ENCODE data around the gene HIBCH. TPM values are rescaled to one million over a fixed set of nuclear protein-coding genes. Genes with fewer than 3 reads are reported as not detected.

HIBCH gene
- polyA plus RNA-seq, 1 donor (not counting 4 experiments of a cell fraction or from before 2014, with no cell fraction given) = 19.4 TPM

GRCh38 chr2:190185380-190185779 is 134.2 kb downstream of the HIBCH start:
- FAIRE-seq (no peak), DNase-seq (ENCODE audit: low read depth, low spot score) (no peak)
- dilution Hi-C loops (cut with MboI; ENCODE audit: extremely low pct_ligation_motif_present, low sequenced_read_pairs) = no loop called here
- Histone ChIP-seq H4K20me1 (ENCODE audit: control insufficient read depth, extremely low read depth, insufficient read depth, low read length) (no peaks in the 10 kb centered on the region), H3K4me1 (ENCODE audit: control insufficient read depth, extremely low read depth, insufficient read depth, low read length) (peaks cover under 1% of the 10 kb centered on the region), H3K4me3 (ENCODE audit: control insufficient read depth in 2 of 3, extremely low read depth in 1 of 3, insufficient read depth in 2 of 3, low read depth in 1 of 3, low read length in 3 of 3) (no peak overlapping the region), H3K27me3 (ENCODE audit: control insufficient read depth, extremely low read depth, insufficient read depth, low read length) (no peaks in the 10 kb centered on the region), H3K27ac (ENCODE audit: control insufficient read depth, insufficient read depth, low read length) (no peak overlapping the region), H3K9me1 (ENCODE audit: control insufficient read depth, extremely low read depth, insufficient read depth, low read length) (no peaks in the 10 kb centered on the region), H3K36me3 (ENCODE audit: control insufficient read depth in 2 of 2, extremely low read depth in 1 of 2, insufficient read depth in 2 of 2, low read length in 2 of 2) (no peaks in the 10 kb centered on the region), H3K9ac (ENCODE audit: control insufficient read depth, extremely low read depth, insufficient read depth, low read length) (no peak overlapping the region), H3K9me3 (ENCODE audit: control insufficient read depth, low read depth, low read length) (no peaks in the 10 kb centered on the region), H3K79me2 (ENCODE audit: control insufficient read depth, insufficient read depth, low read length) (no peaks in the 10 kb centered on the region), H3K4me2 (ENCODE audit: control insufficient read depth, extremely low read depth, insufficient read depth, low read depth, low read length) (no peak overlapping the region), H2AFZ (ENCODE audit: control insufficient read depth, low read length) (no peak overlapping the region)
- no peak for TF ChIP-seq CTCF (optimal IDR thresholded peaks at IDR 0.05 in 1 of 3, IDR thresholded peaks at IDR 0.05 in 1 of 3, conservative IDR thresholded peaks at IDR 0.05 in 1 of 3; ENCODE audit: extremely low read depth in 1 of 3, insufficient read depth in 2 of 3, low read length in 3 of 3)
- TF ChIP-seq EZH2 (IDR thresholded peaks at IDR 0.05; ENCODE audit: low read length) = no peak

GRCh38 chr2:190184460-190184859 is 135.2 kb downstream of the HIBCH start:
- no peak for TF ChIP-seq CTCF (optimal IDR thresholded peaks at IDR 0.05 in 1 of 3, IDR thresholded peaks at IDR 0.05 in 1 of 3, conservative IDR thresholded peaks at IDR 0.05 in 1 of 3; ENCODE audit: extremely low read depth in 1 of 3, insufficient read depth in 2 of 3, low read length in 3 of 3)
- TF ChIP-seq EZH2 (IDR thresholded peaks at IDR 0.05; ENCODE audit: low read length) = no peak
- DNase-seq (ENCODE audit: low read depth, low spot score) (no peak), FAIRE-seq (no peak)
- H3K36me3 ChIP-seq (ENCODE audit: control insufficient read depth in 2 of 2, extremely low read depth in 1 of 2, insufficient read depth in 2 of 2, low read length in 2 of 2) = no peaks in the 10 kb centered on the region
- H3K4me2 ChIP-seq (ENCODE audit: control insufficient read depth, extremely low read depth, insufficient read depth, low read depth, low read length) = no peak overlapping the region
- H2AFZ ChIP-seq (ENCODE audit: control insufficient read depth, low read length) = no peak overlapping the region
- no peak overlapping the region for H3K9ac ChIP-seq (ENCODE audit: control insufficient read depth, extremely low read depth, insufficient read depth, low read length)
- H3K9me3 ChIP-seq (ENCODE audit: control insufficient read depth, low read depth, low read length) = no peaks in the 10 kb centered on the region
- dilution Hi-C loops (cut with MboI; ENCODE audit: extremely low pct_ligation_motif_present, low sequenced_read_pairs) = no loop called here
- H3K9me1 ChIP-seq (ENCODE audit: control insufficient read depth, extremely low read depth, insufficient read depth, low read length) = no peaks in the 10 kb centered on the region
- H4K20me1 ChIP-seq (ENCODE audit: control insufficient read depth, extremely low read depth, insufficient read depth, low read length) = no peaks in the 10 kb centered on the region
- H3K27ac ChIP-seq (ENCODE audit: control insufficient read depth, insufficient read depth, low read length) = no peak overlapping the region
- H3K27me3 ChIP-seq (ENCODE audit: control insufficient read depth, extremely low read depth, insufficient read depth, low read length) = no peaks in the 10 kb centered on the region
- H3K4me3 ChIP-seq (ENCODE audit: control insufficient read depth in 2 of 3, extremely low read depth in 1 of 3, insufficient read depth in 2 of 3, low read depth in 1 of 3, low read length in 3 of 3) = no peak overlapping the region
- no peaks in the 10 kb centered on the region for H3K79me2 ChIP-seq (ENCODE audit: control insufficient read depth, insufficient read depth, low read length)
- H3K4me1 ChIP-seq (ENCODE audit: control insufficient read depth, extremely low read depth, insufficient read depth, low read length) = peaks cover 3% of the 10 kb centered on the region
